HG03457 (cell line): ENCODE results near the gene ITPK1.

ENCODE experiments used
- ATAC-seq: cut with Tn5 transposase; IDR thresholded peaks from one replicate; pipeline ENCODE4 v1.9.1; 2021; ENCODE audit warnings: moderate number of reproducible peaks; ENCODE audit not compliant: unreplicated experiment

Gene ITPK1

GRCh38 chr14:92958373-92959188, 157.1 kb downstream of the ITPK1 start:
- ATAC-seq, result no peak

GRCh38 chr14:92956961-92957360, 158.8 kb downstream of the ITPK1 start:
- no peak for ATAC-seq

- ATAC-seq, result no peak
These were observed 160.3 kb downstream of the ITPK1 start for GRCh38 chr14:92955381-92955780.

- no peak for ATAC-seq
These were observed 160.8 kb downstream of the ITPK1 start for GRCh38 chr14:92954933-92955332.

GRCh38 chr14:92953526-92953925, 162.2 kb downstream of the ITPK1 start:
- no peak for ATAC-seq

- ATAC-seq, result no peak
These were observed 163.0 kb downstream of the ITPK1 start for GRCh38 chr14:92952481-92953298.

GRCh38 chr14:92951912-92952471, 163.7 kb downstream of the ITPK1 start:
- no peak for ATAC-seq

GRCh38 chr14:92951261-92951660, 164.5 kb downstream of the ITPK1 start:
- ATAC-seq, result no peak

- ATAC-seq, result no peak
These were observed 165.0 kb downstream of the ITPK1 start for GRCh38 chr14:92950773-92951172.

- ATAC-seq, result no peak
These were observed 165.6 kb downstream of the ITPK1 start for GRCh38 chr14:92950193-92950540.

GRCh38 chr14:92949496-92950192, 166.1 kb downstream of the ITPK1 start:
- ATAC-seq, result no peak

- no peak for ATAC-seq
These were observed 167.1 kb downstream of the ITPK1 start for GRCh38 chr14:92948647-92949046.

GRCh38 chr14:92946847-92947545, 168.7 kb downstream of the ITPK1 start:
- ATAC-seq, result no peak

GRCh38 chr14:92945959-92946846, 169.5 kb downstream of the ITPK1 start:
- ATAC-seq, result no peak

- no peak for ATAC-seq
These were observed 170.2 kb downstream of the ITPK1 start for GRCh38 chr14:92945544-92945943.

- ATAC-seq, result no peak
These were observed 170.7 kb downstream of the ITPK1 start for GRCh38 chr14:92944976-92945375.

GRCh38 chr14:92943855-92944570, 171.7 kb downstream of the ITPK1 start:
- ATAC-seq, result no peak

- ATAC-seq, result no peak
These were observed 172.6 kb downstream of the ITPK1 start for GRCh38 chr14:92942976-92943710.
